OCI-LY7 (cell line): ENCODE measurements around the gene ZNF750.

Source experiments
- CTCF ChIP-seq: fragments of 200-600 bp; sonication (generic); conservative IDR thresholded peaks from 2 replicates; pipeline ENCODE4 v1.5.1; 2014; ENCODE audit warnings: mild to moderate bottlenecking, antibody characterized with exemption, low read length, moderate library complexity, mixed read lengths
- EZH2phosphoT487 ChIP-seq: fragments of 200-600 bp; sonication (generic); IDR thresholded peaks from 2 replicates; pipeline ENCODE4 v1.6.1; 2018; ENCODE audit warnings: low read depth, borderline replicate concordance, mild to moderate bottlenecking, mixed run types, antibody characterized with exemption, low read length, moderate library complexity, mixed read lengths

- TF ChIP-seq EZH2phosphoT487 (no peak), CTCF (no peak)
Measured at GRCh38 chr17:82838386-82839063, 1.3 kb downstream of the ZNF750 start.
